HG03280 (cell line): ENCODE results near the gene PLOD1.

Source experiments
- ATAC-seq: cut with Tn5 transposase; IDR thresholded peaks from one replicate; pipeline ENCODE4 v1.9.1; 2021; ENCODE audit warnings: mild to moderate bottlenecking, moderate library complexity; ENCODE audit not compliant: unreplicated experiment

Gene PLOD1

DNA sequence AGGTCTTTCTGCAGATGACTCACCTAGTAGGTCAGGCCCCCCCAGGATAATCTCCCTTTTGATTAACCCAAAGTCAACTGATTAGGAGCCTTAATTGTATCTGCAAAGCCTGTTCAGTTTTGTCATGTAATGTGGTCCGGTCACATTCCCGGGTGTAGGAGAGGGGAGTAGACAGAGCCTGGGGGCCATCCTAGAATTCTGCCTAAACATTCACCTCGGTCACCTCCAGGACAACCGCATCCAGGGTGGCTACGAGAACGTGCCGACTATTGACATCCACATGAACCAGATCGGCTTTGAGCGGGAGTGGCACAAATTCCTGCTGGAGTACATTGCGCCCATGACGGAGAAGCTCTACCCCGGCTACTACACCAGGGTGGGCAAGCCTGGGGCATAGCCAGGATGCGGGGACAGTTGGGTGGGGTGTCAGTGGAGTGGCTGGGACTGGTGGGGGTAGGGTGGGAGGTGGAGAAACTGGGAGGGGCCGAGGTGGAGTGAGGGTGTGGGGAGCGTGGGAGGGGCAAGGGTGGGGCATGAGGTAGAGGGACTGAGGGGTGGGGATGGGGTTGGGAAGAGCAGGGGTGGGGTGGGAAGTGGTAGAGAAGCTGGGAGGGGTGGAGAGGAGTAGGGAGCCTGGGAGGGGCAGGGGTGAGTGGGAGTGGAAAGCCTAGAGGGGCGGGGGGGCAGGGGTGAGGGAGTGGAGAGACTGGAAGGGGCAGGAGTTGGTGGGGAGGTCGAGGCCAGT is 36.1 kb downstream of the PLOD1 start:
- ATAC-seq, result no peak

DNA sequence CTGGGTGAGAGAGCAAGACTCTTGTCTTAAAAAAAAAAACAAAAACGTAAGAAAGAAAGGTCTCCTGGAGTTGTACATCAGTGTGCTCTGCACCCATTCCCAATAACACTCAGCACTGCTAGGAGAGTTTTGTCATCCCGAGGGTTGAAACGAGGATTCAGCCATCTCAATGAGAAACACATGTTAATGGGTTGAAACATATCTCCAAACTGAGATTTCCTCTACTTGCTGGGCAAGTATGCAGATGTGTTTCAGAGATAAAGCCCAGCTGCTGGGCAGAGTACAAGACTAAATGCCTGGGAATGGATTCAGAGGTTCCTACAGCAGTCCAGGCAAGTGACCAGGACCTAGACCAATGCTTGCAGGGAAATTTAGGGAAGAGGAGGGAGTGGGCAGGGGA is 43.1 kb downstream of the PLOD1 start:
- ATAC-seq, result no peak

DNA sequence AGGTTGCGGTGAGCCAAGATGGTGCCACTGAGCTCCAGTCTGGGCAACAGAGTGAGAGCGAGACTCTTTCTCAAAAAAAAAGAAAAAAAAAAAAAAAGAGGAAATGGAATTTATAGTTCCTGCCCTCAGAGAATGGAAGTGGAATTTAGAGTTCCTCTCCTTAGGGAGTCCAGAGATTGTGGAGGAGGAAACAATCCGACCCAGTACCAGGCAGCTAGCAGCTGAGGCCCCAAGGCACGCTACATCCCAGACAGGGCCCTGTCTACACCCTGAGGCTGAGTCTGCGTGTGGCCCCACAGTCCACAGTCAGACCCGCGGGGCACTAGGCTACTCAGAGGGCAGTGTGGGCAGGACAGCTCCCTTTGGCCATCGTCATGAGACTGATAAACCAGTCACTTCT is 43.8 kb downstream of the PLOD1 start:
- no peak for ATAC-seq

DNA sequence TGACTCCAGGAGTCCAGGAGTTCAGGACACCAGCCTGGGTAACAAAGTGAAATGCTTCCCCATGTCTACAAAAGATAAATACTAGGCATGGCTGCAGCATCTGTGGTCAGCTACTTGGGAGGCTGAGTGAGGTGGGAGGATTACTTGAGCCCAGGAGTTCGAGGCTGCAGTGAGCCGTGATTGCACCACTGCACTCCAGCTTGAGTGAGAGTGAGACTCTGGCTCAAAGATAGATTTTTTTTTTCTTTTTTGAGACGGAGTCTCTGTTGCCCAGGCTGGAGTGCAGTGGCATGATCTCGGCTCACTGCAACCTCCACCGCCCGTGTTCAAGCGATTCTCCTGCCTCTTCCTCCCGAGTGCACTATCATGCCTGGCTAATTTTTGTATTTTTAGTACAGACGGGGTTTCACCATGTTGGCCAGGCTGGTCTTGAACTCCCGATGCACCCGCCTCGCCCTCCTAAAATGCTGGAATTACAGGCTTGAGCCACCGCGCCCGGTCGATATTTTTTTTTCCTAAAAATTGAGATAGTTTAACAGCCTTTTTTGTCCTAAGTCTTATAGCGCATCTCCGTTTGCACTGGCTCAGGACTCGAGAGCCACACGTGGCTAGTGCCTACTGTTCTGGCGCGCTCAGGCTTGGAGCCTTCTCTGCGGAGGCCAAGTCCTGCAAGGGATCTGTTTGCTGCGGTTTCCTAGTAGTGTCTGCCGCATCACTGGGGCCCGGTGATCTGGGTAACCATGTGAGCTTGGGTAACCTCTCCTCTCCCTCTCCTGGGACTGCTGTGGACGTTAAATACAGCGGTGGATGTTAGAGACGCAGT is 44.7 kb downstream of the PLOD1 start:
- no peak for ATAC-seq

DNA sequence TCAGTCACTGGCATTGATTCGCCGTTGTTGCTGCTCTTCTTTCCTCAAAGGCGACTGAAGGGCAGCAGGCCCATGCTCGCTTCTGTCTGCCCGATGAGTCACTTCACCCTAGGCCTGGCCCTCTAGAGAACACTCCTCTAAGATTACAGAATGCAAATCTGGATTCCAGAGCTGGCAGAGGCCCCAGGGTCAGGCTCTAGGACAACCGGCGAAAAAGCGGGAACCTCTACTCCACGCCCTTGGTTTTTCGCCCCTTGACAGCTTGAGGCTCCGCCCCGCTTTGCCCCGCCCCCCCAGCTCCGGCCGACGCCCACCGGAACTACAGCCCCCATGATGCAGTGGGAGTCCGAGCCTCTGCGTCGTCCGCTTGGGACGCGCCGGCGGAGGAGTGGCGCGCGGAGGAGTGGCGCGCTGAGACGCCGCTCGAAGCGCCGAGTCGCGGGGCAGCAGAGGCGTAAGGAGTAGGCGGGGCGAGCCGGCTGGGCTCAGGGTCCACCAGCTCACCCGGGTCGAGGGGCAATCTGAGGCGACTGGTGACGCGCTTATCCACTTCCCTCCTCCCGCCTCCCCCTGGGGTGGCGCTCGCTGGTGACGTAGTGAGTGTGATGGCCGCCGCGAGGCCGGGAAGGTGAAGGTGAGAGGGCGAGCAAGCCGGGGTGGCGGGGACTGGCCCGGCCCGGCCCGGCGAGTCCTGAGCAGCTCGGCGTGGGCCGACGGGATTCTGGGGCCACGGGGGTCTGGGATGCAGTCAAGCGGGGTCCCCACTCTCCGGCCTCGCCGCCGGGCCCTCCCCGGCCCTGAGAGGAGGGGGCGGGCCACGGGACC is 45.5 kb downstream of the PLOD1 start, which contains the start of gene MFN2:
Gene MFN2 (plus strand): TSS at position 594 of the 825 bp plus-strand sequence. CDS start 8,725 bp downstream, outside the sequence.
- peak; percentile 90 for ATAC-seq

DNA sequence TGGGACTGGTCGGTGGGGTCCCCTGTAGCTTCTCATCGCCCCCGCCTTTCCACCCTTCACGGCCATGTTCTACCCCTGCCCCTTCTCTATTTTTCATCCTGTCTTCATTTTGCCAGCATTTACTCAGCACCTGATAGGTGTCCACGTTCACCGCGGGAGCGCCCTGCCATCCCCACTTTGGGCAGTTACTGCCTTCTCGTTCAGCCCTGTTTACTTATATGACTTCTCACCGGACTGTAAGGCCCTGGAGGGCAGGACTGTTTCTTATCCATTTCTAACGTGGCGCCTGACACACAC is 46.1 kb downstream of the PLOD1 start:
- no peak for ATAC-seq

DNA sequence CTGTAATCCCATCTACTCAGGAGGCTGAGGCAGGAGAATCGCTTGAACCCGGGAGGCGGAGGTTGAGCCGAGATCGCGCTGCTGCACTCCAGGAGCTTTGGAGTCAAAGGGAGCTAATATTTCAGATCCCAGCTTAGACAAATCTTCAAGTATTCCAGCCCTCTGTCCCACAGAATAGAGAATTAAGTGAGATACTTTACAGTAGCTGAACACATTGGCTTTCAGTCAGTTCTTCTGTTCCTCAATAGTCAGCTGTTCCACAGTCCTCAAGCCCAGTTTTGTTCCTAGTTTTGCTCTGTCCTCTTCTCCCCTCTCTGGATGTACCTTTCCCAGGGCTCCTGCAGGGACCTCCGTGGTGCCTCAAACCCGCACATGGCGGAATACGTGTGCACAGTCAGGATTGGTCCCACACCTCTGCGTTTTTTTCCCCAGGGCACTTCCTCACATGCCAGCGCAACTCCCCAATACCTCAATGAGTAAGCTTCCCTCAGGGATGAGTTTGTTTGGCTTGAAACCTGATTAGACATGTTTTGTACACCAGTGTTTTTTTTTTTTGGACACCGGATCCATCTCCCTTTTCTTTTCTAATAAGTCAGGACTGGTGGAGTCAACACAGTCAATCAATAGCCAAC is 47.0 kb downstream of the PLOD1 start:
- ATAC-seq, result no peak

DNA sequence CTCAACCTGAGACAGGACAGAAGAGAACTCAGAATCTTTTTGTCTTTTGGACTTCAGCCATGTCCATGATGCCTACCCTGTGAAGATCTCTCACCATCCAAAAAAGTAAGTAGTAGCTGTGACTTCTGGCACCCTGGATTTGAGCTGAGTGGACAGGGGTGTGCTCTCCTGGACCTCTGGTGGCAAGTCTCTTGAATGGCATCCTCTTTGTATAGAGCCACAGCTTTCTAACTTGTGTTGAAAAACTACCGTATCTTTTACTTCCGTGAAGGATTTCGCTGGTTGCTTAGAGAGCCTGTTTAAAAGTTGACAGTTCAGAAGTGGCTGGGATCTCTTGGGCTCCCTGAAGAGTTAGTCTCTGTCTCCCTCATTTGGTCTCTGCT is 47.5 kb downstream of the PLOD1 start:
- no peak for ATAC-seq

DNA sequence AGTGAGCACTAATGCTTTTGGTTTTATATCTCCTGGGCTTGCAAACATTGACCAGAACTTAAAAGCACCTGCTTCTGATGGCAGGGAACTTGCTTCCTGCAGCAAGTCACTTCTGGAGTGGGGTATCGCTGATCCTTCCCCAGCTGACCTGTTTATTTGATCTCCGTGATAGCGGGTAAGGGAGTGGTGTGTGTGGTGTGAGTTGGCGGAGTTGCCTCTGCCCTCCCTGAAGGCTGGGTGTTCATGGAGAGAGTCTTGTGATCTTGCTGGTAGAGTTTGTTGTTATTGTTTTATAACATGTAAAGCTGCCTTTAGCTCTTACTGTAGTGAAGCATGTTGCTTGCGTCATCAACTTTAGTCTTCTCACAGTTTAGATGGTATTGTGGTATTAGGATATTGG is 49.6 kb downstream of the PLOD1 start:
- no peak for ATAC-seq

DNA sequence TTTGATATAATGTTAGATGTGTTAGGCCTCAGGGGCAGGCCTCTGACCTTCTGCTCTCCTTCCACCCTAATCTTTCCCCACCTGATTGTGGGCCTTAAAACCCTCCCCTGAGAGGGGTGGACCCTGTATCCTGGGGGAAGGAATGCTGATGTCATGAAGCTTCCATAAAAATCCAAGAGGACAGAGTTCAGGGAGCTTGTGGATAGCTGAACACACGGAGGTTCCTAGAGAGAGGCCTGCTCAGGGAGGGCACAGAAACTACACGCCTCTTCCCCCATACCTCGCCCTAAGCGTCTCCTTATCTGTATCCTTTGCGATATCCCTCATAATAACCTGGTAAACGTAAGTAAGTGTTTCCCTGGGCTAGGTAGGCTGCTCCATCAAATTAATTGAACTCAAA is 50.1 kb downstream of the PLOD1 start:
- no peak for ATAC-seq

DNA sequence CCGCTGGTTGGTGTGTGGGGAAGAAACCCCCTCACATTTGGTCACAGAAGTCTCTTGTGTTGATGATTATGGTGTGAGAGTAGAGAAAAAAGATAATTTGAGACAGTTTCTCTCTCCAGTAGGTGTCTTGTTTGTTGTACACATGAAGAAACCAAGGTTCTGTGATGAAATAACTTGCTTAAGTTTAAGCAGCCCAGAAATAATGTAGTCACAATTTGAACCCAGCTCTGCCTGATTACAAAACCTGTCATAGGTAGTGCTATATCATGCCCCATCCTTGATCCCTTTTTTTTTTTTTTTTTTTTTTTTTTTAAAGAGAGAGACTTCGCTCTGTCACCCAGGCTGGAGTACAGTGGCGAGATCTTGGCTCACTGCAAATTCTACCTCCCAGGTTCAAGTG is 50.7 kb downstream of the PLOD1 start:
- ATAC-seq, result no peak

DNA sequence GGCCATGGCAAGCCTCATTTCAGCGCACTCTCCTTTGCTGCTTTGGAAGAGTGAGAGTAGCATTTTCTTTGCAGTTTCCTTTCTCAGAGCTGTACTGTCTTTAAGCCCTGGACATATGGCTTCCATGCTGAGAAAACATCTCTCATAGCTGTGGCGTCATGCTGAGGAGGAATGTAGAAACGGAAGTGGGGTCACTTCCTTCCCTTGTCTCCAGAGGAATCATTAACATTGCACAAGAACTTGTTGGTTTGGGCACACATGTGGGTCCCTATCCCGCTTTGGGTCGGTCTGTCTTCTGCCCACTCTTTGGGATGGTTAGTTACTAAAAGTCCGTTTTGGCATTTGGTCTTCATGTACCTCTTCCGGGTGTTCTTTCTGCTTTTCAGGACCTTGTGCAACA is 51.3 kb downstream of the PLOD1 start:
- ATAC-seq, result no peak

DNA sequence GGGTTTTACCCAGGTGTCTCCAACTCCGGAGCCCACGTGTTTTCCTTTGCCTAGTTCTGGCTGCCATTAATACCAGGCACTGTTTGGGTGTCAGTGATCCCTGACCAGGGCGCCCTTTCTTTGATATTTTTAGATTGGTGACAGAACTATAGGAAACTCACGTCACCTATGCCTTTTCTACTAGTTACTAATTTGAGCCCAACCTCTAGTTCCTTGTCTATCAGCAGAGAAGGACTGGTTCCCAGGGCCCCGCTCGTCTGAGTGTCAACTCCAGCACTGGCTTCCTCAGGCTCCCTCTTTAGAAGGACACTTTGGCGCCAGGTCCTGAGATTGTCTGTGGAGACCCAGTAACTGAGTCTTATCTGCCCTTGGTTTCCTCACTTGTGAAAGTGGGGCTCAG is 55.2 kb downstream of the PLOD1 start:
- no peak for ATAC-seq

DNA sequence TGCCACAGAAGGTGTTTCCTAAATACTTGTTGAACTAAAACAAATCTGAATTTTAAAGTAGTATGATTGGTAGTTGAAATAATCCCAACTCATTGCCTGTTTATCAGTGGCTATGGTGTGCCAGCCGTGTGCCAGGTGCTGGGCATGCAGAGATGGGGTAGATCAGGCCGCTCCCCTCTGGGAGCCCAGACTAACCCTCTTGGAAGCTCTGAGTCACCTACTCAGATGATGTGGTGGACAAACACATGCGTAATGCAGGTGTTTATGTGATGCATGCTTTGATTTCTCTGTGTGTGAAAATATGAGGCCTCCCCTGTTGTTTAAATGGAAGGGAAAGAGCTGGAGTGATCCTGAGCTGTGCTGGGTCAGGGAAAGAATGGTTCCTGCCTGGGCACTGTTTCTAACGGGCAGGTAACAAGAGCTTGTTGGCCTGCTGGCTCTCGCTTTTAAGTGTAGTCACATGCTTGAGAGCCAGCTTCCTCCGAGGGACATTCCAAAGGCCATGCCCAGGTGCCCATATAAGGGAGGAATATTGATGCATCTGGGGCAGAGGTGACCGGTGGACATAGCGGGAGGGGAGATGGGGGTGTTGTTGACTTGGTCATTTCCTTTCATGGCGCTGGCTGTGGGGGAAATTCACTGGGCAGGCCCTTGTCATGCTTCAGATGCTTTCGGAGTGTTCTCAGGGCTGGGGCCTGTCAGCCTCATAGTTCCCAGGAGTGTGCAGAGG is 56.0 kb downstream of the PLOD1 start:
- no peak for ATAC-seq

DNA sequence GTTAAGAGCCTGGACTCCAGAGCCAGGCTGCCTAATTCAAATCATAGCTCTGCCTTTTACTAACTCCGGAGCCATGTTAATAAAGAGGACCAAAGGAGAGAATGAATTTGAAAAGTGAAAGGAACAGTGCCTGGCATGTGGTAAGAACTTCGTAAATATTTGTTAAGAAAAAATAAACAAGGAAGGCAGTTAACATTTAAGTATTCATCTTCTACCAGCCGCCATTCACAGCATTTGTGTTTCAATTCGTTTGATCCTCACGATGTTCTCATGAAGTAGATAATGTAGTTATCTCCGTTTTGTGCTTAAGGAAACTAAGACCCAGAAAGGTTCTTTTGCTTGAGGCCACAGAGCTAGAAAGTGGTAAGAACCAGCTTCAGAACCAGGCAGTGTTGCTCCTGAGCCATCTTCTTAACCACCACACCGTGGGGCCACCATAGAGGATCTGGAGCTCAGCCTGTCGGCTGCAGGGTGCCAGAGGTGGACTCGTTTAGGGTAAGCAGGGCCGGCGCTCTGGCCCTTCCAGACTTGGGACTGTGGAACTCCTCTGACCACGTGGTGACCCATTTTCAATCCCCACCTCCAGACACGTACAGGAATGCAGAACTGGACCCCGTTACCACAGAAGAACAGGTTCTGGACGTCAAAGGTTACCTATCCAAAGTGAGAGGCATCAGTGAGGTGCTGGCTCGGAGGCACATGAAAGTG is 57.6 kb downstream of the PLOD1 start:
- no peak for ATAC-seq

DNA sequence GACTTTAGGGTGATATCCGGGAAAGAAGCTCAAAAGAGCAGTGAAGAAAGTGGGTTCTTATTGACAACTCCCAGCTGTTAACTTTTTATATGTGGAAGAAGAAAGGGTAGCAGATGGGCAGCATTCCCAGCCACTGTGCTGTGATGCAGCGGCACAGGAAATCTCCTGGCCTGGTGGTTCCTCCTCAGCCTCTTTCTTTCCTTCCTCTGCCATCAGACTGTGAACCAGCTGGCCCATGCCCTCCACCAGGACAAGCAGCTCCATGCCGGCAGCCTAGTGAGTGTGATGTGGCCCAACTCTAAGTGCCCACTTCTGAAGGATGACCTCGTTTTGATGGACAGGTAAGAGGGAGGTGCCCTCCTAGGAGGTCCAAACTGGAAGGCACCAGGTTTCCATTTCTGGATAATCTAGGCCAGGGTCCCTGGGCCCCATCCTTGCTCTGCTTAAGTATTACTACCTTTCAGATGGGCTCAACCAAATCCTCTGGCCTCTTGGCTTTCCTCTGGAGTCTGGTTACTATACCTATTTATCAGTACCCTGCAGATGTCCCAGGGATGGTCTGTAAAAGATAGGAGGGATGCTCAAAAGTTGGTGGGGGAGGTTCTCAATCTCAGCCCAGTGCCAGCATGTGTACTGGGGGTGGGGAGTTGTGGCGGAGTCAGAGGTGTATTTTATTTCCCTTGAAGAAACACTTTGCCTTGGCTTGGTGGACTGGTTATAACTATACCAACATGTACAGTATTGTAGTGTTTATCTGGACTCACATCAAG is 62.7 kb downstream of the PLOD1 start:
- no peak for ATAC-seq

DNA sequence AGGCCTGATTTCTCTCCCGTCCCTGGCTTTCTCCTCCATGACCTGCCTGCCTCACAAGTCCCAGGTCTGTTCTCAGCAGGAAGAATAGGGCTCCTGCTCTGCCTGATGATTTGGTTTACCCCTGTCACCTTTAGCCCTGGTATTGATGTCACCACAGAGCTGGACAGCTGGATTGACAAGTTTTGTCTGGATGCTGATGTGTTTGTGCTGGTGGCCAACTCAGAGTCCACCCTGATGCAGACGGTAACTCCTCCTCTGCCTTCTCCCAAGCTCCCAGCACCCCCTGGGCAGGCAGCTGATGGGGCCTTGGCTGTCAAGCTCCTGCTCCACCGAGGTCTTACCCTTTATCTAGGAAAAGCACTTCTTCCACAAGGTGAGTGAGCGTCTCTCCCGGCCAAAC is 64.1 kb downstream of the PLOD1 start:
- no peak for ATAC-seq

DNA sequence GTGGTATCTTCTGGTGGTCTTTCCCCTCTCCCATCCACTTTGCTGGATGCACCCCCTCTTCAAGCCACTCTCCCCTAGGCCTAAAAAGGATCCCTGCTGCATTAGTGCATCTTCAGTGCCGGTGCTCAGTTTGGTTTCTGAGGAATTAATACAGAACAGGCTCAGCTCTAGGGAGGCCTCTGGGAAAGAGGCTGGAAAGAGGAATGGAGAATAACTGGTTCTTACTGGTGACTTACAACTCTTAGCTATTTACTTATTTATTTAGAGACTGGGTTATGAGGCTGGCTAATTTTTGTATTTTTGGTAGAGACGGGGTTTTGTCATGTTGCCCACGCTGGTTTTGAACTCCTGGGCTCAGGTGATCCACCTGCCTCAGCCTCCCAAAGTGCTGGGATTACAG is 64.7 kb downstream of the PLOD1 start:
- no peak for ATAC-seq

DNA sequence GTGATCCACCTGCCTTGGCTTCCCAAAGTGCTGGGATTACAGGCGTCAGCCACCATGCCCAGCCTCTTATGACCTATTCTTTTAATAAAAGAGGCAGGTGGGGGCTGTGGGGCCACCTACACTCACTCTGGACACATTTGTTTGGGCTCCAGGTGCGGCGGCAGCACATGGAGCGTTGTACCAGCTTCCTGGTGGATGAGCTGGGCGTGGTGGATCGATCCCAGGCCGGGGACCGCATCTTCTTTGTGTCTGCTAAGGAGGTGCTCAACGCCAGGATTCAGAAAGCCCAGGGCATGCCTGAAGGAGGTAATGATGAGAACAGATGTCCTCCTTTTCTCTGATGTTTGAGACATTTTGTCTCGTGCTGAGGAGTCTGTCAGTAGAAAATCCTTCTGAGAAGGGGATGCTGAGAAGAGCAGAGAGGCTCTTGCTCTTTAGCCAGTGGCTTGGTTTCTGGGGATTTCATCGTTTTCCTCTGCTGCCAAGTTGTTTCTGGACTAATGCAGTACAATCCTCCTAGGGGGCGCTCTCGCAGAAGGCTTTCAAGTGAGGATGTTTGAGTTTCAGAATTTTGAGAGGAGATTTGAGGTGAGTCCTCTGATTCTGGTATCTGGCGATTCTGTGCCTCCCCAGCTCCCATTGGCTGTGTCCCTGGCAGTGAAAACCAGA is 66.9 kb downstream of the PLOD1 start:
- ATAC-seq, result no peak
